IMR-90 (cell line): ENCODE measurements around the gene SHISA2. TPM values are rescaled to one million over a fixed set of nuclear protein-coding genes. Genes with fewer than 3 reads are reported as not detected.

Source experiments
- ATAC-seq: fragments of 200-7000 bp; cut with Tn5 transposase; 2 replicates; pipeline ENCODE4 v1.9.1; 2020; ENCODE audit warnings: low read depth, mild to moderate bottlenecking, moderate library complexity
- BruUV-seq: library from RNA; stranded (reverse); fragments of 400-500 nt; replicated peaks from 2 replicates; lab custom pipeline; 2021; lab: Mats Ljungman, UMichigan
- CTCF ChIA-PET: fragments of 300-600 bp; formaldehyde crosslinking; extraction: SDS; loops from one replicate; lab custom pipeline; 2021; ENCODE audit warnings: antibody characterized with exemption; lab: Yijun Ruan, JAX
- POLR2A ChIA-PET: fragments of 300-600 bp; sonication (Branson Sonifier 250); formaldehyde crosslinking; loops from one replicate; lab custom pipeline; 2022; ENCODE audit warnings: antibody characterized with exemption; ENCODE audit not compliant: unreplicated experiment; lab: Charles Lee
- DNase-seq: peaks from one replicate; pipeline ENCODE4 v3.0.0; 2013
- H2AFZ ChIP-seq: replicated peaks from 2 replicates; pipeline ENCODE3; 2013; ENCODE audit warnings: low read length, mild to moderate bottlenecking; ENCODE audit not compliant: poor library complexity
- H2AK5ac ChIP-seq: 2 replicates; pipeline ENCODE4 v1.6.1; 2013; ENCODE audit warnings: low read depth, low read length, inconsistent platforms
- H2AK9ac ChIP-seq: replicated peaks from 2 replicates; pipeline ENCODE3; 2013; ENCODE audit warnings: mild to moderate bottlenecking, low read depth, low read length, moderate library complexity; ENCODE audit not compliant: poor library complexity
- H2BK120ac ChIP-seq: 2 replicates; pipeline ENCODE4 v1.6.1; 2013; ENCODE audit warnings: low read depth, low read length, inconsistent platforms
- H2BK15ac ChIP-seq: 3 replicates; pipeline ENCODE4 v1.6.1; 2013; ENCODE audit warnings: low read depth, low read length, inconsistent platforms
- H2BK20ac ChIP-seq: 2 replicates; pipeline ENCODE4 v1.6.1; 2013; ENCODE audit warnings: low read depth, mild to moderate bottlenecking, inconsistent platforms, low read length, moderate library complexity
- H2BK5ac ChIP-seq: 2 replicates; pipeline ENCODE4 v1.6.1; 2013; ENCODE audit warnings: mild to moderate bottlenecking, low read depth, low read length, inconsistent platforms; ENCODE audit not compliant: poor library complexity, severe bottlenecking
- H3K14ac ChIP-seq: replicated peaks from 2 replicates; pipeline ENCODE4 v1.6.1; 2013; ENCODE audit warnings: low read depth, low read length, inconsistent platforms
- H3K18ac ChIP-seq: 2 replicates; pipeline ENCODE4 v1.6.1; 2013; ENCODE audit warnings: low read depth, low read length, control low read depth
- H3K23ac ChIP-seq: 2 replicates; pipeline ENCODE4 v1.6.1; 2013; ENCODE audit warnings: low read depth, low read length, inconsistent platforms
- H3K27ac ChIP-seq: 2 replicates; pipeline ENCODE4 v1.5.1; 2013; ENCODE audit warnings: mild to moderate bottlenecking, control low read depth, low read length; ENCODE audit not compliant: insufficient read depth
- H3K27me3 ChIP-seq: 2 replicates; pipeline ENCODE4 v1.6.1; 2013; ENCODE audit warnings: low read length; ENCODE audit not compliant: control insufficient read depth, insufficient read depth
- H3K36me3 ChIP-seq: 2 replicates; pipeline ENCODE4 v1.6.1; 2013; ENCODE audit warnings: low read length, mixed read lengths; ENCODE audit not compliant: control insufficient read depth, insufficient read depth
- H3K4ac ChIP-seq: 2 replicates; pipeline ENCODE4 v1.6.1; 2013; ENCODE audit warnings: low read depth, low read length, inconsistent platforms
- H3K4me1 ChIP-seq: 2 replicates; pipeline ENCODE4 v1.6.1; 2013; ENCODE audit warnings: low read length, mixed read lengths; ENCODE audit not compliant: control insufficient read depth, insufficient read depth
- H3K4me2 ChIP-seq: 2 replicates; pipeline ENCODE4 v1.6.1; 2013; ENCODE audit warnings: low read depth, mild to moderate bottlenecking, control low read depth, low read length, moderate library complexity
- H3K4me3 ChIP-seq: 2 replicates; pipeline ENCODE4 v1.5.1; 2013; ENCODE audit warnings: low read depth, mild to moderate bottlenecking, control low read depth, low read length, moderate library complexity; ENCODE audit not compliant: insufficient read depth
- H3K56ac ChIP-seq: 2 replicates; pipeline ENCODE4 v1.6.1; 2013; ENCODE audit warnings: low read length, inconsistent platforms; ENCODE audit not compliant: insufficient read depth; ENCODE audit errors: extremely low read depth
- H3K79me1 ChIP-seq, 2 experiments: 2 replicates each; pipeline ENCODE4 v1.6.1; 2013; ENCODE audit warnings: low read length in 2 of 2, inconsistent platforms in 1 of 2, low read depth in 1 of 2
- H3K9ac ChIP-seq: 2 replicates; pipeline ENCODE4 v1.6.1; 2013; ENCODE audit warnings: low read depth, low read length, control low read depth
- H3K9me1 ChIP-seq: 2 replicates; pipeline ENCODE4 v1.6.1; 2013; ENCODE audit warnings: low read length, inconsistent platforms; ENCODE audit not compliant: insufficient read depth
- H3K9me3 ChIP-seq: 2 replicates; pipeline ENCODE4 v1.6.1; 2013; ENCODE audit warnings: low read length; ENCODE audit not compliant: control insufficient read depth, insufficient read depth
- H4K20me1 ChIP-seq: 2 replicates; pipeline ENCODE4 v1.6.1; 2013; ENCODE audit warnings: low read length, inconsistent platforms; ENCODE audit not compliant: insufficient read depth
- H4K5ac ChIP-seq: 2 replicates; pipeline ENCODE4 v1.6.1; 2013; ENCODE audit warnings: mild to moderate bottlenecking, low read depth, low read length, control low read depth
- H4K8ac ChIP-seq, 2 experiments: 2 replicates each; pipeline ENCODE4 v1.6.1; 2013; ENCODE audit warnings: low read depth in 2 of 2, low read length in 2 of 2, control low read depth in 1 of 2, inconsistent platforms in 1 of 2
- H4K91ac ChIP-seq: 2 replicates; pipeline ENCODE4 v1.6.1; 2013; ENCODE audit warnings: low read depth, low read length, inconsistent platforms; ENCODE audit not compliant: insufficient read depth
- CEBPB ChIP-seq: IDR thresholded peaks from 2 replicates; pipeline ENCODE4 v1.6.1; 2012; ENCODE audit warnings: low read depth, low read length, improper control_type of control experiment
- USF2 ChIP-seq: fragments of 150-350 bp; IDR thresholded peaks from 2 replicates; pipeline ENCODE4 v1.6.1; 2017; ENCODE audit warnings: mild to moderate bottlenecking, antibody characterized with exemption, low read length, low read depth
- WGBS, 2 experiments: methylation state at CpG; one replicate each; pipeline versions ENCODE4 v1.1.5 to v1.1.7; 2013; ENCODE audit warnings: missing lambda C conversion rate in 2 of 2; ENCODE audit not compliant: insufficient read length in 1 of 2; ENCODE audit errors: extremely low coverage in 2 of 2; 5-methylcytosine and 5-hydroxymethylcytosine counted together
- dilution Hi-C: fragments of 300-500 bp; cut with HindIII; formaldehyde crosslinking; loops from one replicate; pipeline ENCODE4 v1.14.3; 2018; ENCODE audit warnings: low sequenced_read_pairs; ENCODE audit not compliant: unreplicated experiment
- in situ Hi-C: fragments of 300-500 bp; cut with MboI; formaldehyde crosslinking; loops from 3 replicates; pipeline ENCODE4 v1.14.3; 2019; ENCODE audit warnings: low sequenced_read_pairs, inconsistent platforms, mixed read lengths
- intact Hi-C: fragments of 100-400 bp; cut with micrococcal nuclease; formaldehyde crosslinking; loops from 2 replicates; pipeline ENCODE4 v1.10.0; 2022
- polyA plus RNA-seq, 3 experiments: library from polyadenylated mRNA; depleted of rRNA; stranded (reverse); fragments of >200 nt; gene quantifications; 2 replicates each; pipeline ENCODE4 v1.2.3, GENCODE V29; 2012; ENCODE audit warnings: low replicate concordance in 1 of 3
- total RNA-seq: library from RNA; depleted of rRNA; stranded (reverse); fragments of >200 nt; gene quantifications from 2 replicates; pipeline ENCODE4 v1.2.3, GENCODE V29; 2012

Gene SHISA2
- total and polyA plus RNA-seq, 2 of the 4 experiments (the other 2 are of a cell fraction) = not detected

GRCh38 chr13:26019881-26020870 lies 31.6 kb downstream of the SHISA2 start:
- no peaks in the 10 kb centered on the region for H3K36me3 ChIP-seq
- 0 out of 2 replicates have a peak overlapping the region, but pooled peaks have one; percentile 23 for H3K27ac ChIP-seq
- H4K91ac ChIP-seq = no peak overlapping the region
- H3K4me1 ChIP-seq = no peaks in the 10 kb centered on the region
- H2BK15ac ChIP-seq = no peak overlapping the region
- POLR2A ChIA-PET = no interaction called here
- no peaks in the 10 kb centered on the region for H4K20me1 ChIP-seq
- H2BK5ac ChIP-seq = peak overlapping the region; percentile 74
- H3K27me3 ChIP-seq = no peaks in the 10 kb centered on the region
- no peak overlapping the region for H3K56ac ChIP-seq
- H2BK120ac ChIP-seq = no peak overlapping the region
- no peak overlapping the region for H2BK20ac ChIP-seq
- no peak overlapping the region for H2AFZ ChIP-seq
- 0 out of 2 replicates have a peak, but pooled peaks cover 3% of the 10 kb centered on the region for H3K9me1 ChIP-seq
- H3K23ac ChIP-seq = no peak overlapping the region
- H3K4ac ChIP-seq = no peak overlapping the region
- H4K8ac ChIP-seq = no peak overlapping the region; a peak in 1 of 4 replicates
- no TSS peak for BruUV-seq
- in situ Hi-C loops (no loop called here), intact Hi-C loops (no loop called here), dilution Hi-C loops (no loop called here)
- no peak overlapping the region for H3K14ac ChIP-seq
- no peak overlapping the region for H4K5ac ChIP-seq
- peak; percentile 64 for ATAC-seq
- peak; percentile 63 for DNase-seq
- H2AK9ac ChIP-seq = no peak overlapping the region
- WGBS, 2 experiments = 100% methylated on average over 2 of the region's 22 CpGs; no CpG with 5 or more reads in 1 of the 2 experiments
- H3K9me3 ChIP-seq = no peaks in the 10 kb centered on the region
- CTCF ChIA-PET = no interaction called here
- TF ChIP-seq CEBPB = 0 out of 2 replicates have a peak, but pooled peaks have one; percentile 13
- TF ChIP-seq USF2 = no peak
- H3K9ac ChIP-seq = no peak overlapping the region
- H3K79me1 ChIP-seq = no peaks in the 10 kb centered on the region
- H3K18ac ChIP-seq = 0 out of 2 replicates have a peak overlapping the region, but pooled peaks have one; percentile 20
- H3K4me2 ChIP-seq = peak overlapping the region; percentile 50; the same call in 1 of the 2 replicates
- H3K4me3 ChIP-seq = no peak overlapping the region
- H2AK5ac ChIP-seq = no peak overlapping the region
